ENCODE data around the gene ETV5. TPM values are rescaled to one million over a fixed set of nuclear protein-coding genes. Genes with fewer than 3 reads are reported as not detected.
A peak's percentile ranks its signal among the peaks of the same experiment; 100 is the strongest.

ETV5 gene
- total RNA-seq, 1 donor from 2014 or later: 16.3 TPM

DNA sequence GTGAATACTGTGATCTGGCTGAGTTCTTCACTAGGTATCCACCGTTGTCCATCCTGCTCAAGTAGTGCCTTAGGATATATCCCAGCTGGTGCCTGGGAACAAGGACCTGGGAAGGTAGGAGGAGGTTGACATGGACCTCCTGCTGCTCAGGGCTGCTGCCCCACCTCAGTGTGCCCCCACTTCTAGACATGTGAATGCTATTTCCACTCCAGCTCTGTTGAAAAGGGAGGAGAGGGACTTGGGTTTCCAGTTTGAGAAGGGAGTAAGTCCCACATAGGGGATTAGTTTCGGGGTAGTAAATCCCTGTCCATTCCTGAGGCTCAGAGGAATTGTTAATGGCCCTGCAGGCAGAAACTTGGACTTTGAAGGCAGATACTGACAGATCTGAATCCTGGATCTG lies 32.9 kb upstream of the ETV5 start:
- Mint-ChIP-seq H3K4me3 (peak overlapping the region; percentile 4), H3K4me1 (peaks cover 24% of the 10 kb centered on the region), H3K27me3 (ENCODE audit: insufficient read depth, low read depth) (peaks cover 5% of the 10 kb centered on the region), H3K36me3 (no peaks in the 10 kb centered on the region), H3K27ac (no peak overlapping the region), H3K9me3 (no peaks in the 10 kb centered on the region)
- no peaks in the 10 kb centered on the region for H3K9me3 ChIP-seq (ENCODE audit: low read depth)
- DNase-seq (ENCODE audit: low spot score): no peak
- no peak overlapping the region for H3K4me3 ChIP-seq
- TF ChIP-seq EZH2 (IDR thresholded peaks at IDR 0.05): no peak
- TF ChIP-seq, protein P1, sequence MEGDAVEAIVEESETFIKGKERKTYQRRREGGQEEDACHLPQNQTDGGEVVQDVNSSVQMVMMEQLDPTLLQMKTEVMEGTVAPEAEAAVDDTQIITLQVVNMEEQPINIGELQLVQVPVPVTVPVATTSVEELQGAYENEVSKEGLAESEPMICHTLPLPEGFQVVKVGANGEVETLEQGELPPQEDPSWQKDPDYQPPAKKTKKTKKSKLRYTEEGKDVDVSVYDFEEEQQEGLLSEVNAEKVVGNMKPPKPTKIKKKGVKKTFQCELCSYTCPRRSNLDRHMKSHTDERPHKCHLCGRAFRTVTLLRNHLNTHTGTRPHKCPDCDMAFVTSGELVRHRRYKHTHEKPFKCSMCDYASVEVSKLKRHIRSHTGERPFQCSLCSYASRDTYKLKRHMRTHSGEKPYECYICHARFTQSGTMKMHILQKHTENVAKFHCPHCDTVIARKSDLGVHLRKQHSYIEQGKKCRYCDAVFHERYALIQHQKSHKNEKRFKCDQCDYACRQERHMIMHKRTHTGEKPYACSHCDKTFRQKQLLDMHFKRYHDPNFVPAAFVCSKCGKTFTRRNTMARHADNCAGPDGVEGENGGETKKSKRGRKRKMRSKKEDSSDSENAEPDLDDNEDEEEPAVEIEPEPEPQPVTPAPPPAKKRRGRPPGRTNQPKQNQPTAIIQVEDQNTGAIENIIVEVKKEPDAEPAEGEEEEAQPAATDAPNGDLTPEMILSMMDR (IDR thresholded peaks at IDR 0.05): no peak
- no peak for TF ChIP-seq EZH2phosphoT487 (IDR thresholded peaks at IDR 0.05)
- no peak overlapping the region for H3K9ac ChIP-seq
- H3K4me1 ChIP-seq: no peaks in the 10 kb centered on the region
- no peak overlapping the region for H3K4me2 ChIP-seq
- H2AFZ ChIP-seq (replicated peaks): no peak overlapping the region
- no peaks in the 10 kb centered on the region for H4K20me1 ChIP-seq (ENCODE audit: low read depth)
- no peak overlapping the region for H3K27ac ChIP-seq
- H3F3A ChIP-seq (ENCODE audit: low read depth): no peaks in the 10 kb centered on the region
- no peaks in the 10 kb centered on the region for H3K79me2 ChIP-seq (ENCODE audit: low read depth)
- H3K36me3 ChIP-seq: no peaks in the 10 kb centered on the region
- H3K27me3 ChIP-seq: peaks cover 24% of the 10 kb centered on the region

DNA sequence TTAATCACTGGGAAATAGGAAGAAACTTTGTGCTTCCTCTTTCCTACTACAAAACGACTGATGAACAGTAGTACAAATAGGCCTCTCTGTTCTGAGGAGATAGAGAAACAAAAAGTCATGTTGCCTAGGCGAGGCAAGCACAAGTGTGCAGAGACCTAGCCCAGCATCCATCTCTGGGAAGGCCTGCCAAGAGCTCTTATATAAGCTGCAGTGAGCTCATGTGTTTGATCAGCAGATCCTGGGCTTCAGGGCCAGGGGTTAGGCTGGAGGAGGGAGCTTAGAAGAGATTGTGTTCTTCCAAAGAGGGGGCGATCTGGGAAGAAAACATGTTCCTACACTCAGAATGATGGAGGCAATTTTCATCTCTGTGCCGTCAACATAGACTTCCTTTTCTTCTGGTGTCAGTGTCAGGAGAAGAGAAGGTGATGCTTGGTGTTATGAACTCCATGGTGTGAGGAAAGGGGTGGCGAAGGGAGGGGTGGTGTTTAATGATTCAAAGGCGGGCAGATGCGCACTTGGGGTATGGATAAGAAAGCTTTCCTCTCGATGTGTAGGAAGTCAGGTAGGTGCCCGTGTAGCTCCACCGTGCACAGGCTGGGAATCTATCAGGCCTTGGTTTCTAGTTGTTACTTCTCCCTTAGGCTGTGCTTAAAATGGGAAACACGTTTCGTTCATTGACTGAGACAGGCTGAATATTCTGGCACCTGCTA lies 29.5 kb upstream of the ETV5 start:
- H3K27ac Mint-ChIP-seq: no peak overlapping the region
- no peak for DNase-seq (ENCODE audit: low spot score)
- Histone ChIP-seq H3K4me1 (no peaks in the 10 kb centered on the region), H3K4me3 (no peak overlapping the region), H3K27me3 (peaks cover 11% of the 10 kb centered on the region), H3K36me3 (no peaks in the 10 kb centered on the region), H4K20me1 (ENCODE audit: low read depth) (no peaks in the 10 kb centered on the region), H3K4me2 (no peak overlapping the region), H3K79me2 (ENCODE audit: low read depth) (no peaks in the 10 kb centered on the region), H3K9ac (no peak overlapping the region), H3F3A (ENCODE audit: low read depth) (no peaks in the 10 kb centered on the region), H3K9me3 (ENCODE audit: low read depth) (no peaks in the 10 kb centered on the region), H3K27ac (no peak overlapping the region), H2AFZ (replicated peaks) (no peak overlapping the region)
- TF ChIP-seq, protein P1 (IDR thresholded peaks at IDR 0.05): no peak
- TF ChIP-seq EZH2 (IDR thresholded peaks at IDR 0.05) (no peak), EZH2phosphoT487 (IDR thresholded peaks at IDR 0.05) (no peak)
- no peaks in the 10 kb centered on the region for H3K36me3 Mint-ChIP-seq
- H3K4me1 Mint-ChIP-seq: peaks cover 40% of the 10 kb centered on the region
- no peaks in the 10 kb centered on the region for H3K9me3 Mint-ChIP-seq
- peaks cover 4% of the 10 kb centered on the region for H3K27me3 Mint-ChIP-seq (ENCODE audit: insufficient read depth, low read depth)
- no peak overlapping the region for H3K4me3 Mint-ChIP-seq

DNA sequence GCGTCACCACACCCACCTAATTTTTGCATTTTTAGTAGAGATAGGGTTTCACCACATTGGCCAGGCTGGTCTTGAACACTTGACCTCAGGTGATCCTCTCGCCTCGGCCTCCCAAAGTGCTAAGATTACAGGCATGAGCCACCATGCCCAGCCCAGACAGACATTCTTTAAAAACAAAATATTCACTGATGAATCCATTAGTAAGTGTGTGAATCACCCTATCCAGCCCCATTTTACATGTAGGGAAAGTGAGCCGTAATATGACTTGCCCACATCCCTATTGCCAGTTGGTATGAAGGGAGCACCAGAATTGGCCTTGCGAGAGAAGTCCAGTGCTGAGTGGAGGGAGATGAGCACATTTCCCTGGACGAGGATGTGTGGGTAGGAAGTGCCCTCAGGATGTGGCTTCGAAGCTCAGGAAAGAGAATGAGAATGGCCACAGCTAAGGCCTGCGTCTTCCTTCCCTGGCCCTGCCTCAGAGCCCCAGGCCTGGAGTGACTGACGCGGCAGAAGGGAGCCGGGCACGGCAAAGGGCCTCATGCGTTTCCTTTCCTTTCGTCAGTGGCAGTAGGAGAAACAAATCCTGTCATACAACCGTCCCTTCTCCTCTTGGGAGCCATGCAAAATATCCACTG lies 28.3 kb upstream of the ETV5 start:
- H2AFZ ChIP-seq (replicated peaks): no peak overlapping the region

More for the DNA sequence above, 28.3 kb upstream of the ETV5 start:
- H3F3A ChIP-seq (ENCODE audit: low read depth): no peaks in the 10 kb centered on the region
- Mint-ChIP-seq H3K27me3 (ENCODE audit: insufficient read depth, low read depth) (peaks cover 4% of the 10 kb centered on the region), H3K9me3 (no peaks in the 10 kb centered on the region), H3K4me1 (peaks cover 32% of the 10 kb centered on the region), H3K36me3 (no peaks in the 10 kb centered on the region), H3K4me3 (no peak overlapping the region), H3K27ac (no peak overlapping the region)
- no peaks in the 10 kb centered on the region for H4K20me1 ChIP-seq (ENCODE audit: low read depth)
- DNase-seq (ENCODE audit: low spot score): no peak
- H3K27me3 ChIP-seq: no peaks in the 10 kb centered on the region
- H3K9ac ChIP-seq: no peak overlapping the region
- H3K36me3 ChIP-seq: no peaks in the 10 kb centered on the region
- H3K9me3 ChIP-seq (ENCODE audit: low read depth): no peaks in the 10 kb centered on the region
- H3K4me2 ChIP-seq: no peak overlapping the region
- no peaks in the 10 kb centered on the region for H3K79me2 ChIP-seq (ENCODE audit: low read depth)
- H3K4me3 ChIP-seq: no peak overlapping the region
- H3K27ac ChIP-seq: no peak overlapping the region
- H3K4me1 ChIP-seq: no peaks in the 10 kb centered on the region
- TF ChIP-seq, protein P1 (IDR thresholded peaks at IDR 0.05): no peak
- TF ChIP-seq EZH2phosphoT487 (IDR thresholded peaks at IDR 0.05) (no peak), EZH2 (IDR thresholded peaks at IDR 0.05) (no peak)

All from neural progenitor cell (in vitro differentiated cells).